ENCODE data around the gene DEPDC1B.
"Not testable (repeated sequence)": the region's sequence is repeated elsewhere in the genome, so short reads cannot be mapped to it uniquely, and the experiment has no call there.

DEPDC1B gene

GRCh38 chr5:60690326-60690725 is 9.6 kb downstream of the DEPDC1B start:
- no peak for DNase-seq

- no peak for DNase-seq
These were observed 11.0 kb downstream of the DEPDC1B start for GRCh38 chr5:60688980-60689379.

DNA sequence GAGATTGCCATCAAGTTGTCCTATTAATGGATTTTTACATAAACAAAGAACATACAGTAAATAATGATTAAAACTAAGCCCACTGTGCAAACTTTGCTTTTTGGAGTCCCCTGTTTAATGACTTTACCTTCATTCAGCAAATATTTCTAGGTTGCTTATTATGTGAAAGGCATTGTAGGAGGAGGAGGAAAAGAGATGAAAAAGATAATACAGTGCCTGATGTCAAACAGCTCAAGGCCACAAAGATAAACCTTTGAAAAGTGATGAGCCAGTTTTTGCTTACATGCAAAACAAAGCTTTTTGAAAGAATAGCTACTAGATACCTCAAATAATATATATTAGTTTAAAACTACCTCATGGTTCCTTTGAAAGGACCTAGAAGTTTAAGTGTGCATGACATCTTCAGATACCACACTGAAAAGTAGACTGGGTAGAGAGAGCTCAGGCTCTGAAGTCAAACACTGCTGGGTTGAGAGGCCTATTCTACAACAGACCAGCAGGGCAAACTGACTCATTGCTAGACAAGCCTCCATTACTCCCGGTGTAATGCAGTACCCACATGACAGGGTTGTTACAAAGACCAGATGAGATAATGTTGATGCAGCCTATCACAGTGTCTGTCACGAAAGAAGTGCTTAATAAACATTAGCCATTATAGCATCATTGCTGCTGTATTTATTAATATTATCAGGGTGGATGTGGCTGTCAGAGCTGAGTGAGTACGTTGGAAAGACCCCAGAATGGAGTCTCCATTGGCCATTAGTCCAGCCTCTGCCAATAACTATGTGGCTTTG is 11.8 kb downstream of the DEPDC1B start:
- no peak for DNase-seq

DNA sequence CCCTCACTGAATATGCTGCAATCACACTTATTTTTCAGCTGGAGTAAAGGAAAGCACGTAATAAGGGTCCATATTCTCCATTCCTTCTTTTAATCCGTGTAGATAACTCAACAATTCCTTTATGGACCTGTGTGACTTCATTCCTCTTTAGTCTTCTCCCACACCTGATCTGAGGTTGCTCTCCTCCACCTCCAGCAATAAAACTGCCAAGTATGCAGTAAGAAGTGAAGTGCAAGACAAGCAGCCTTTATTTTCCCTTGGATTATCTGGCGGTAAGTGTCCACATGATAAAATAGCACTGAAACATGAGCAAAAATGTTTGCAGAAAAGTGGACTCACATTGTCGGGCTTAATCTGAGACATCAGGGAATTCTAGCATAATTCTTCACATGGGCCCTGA is 13.8 kb downstream of the DEPDC1B start:
- DNase-seq: no peak

- no peak for DNase-seq
These were observed 14.3 kb downstream of the DEPDC1B start for GRCh38 chr5:60685700-60686099.

GRCh38 chr5:60685028-60685427 is 14.9 kb downstream of the DEPDC1B start:
- DNase-seq: no peak

- DNase-seq: not testable (repeated sequence)
These were observed 18.0 kb downstream of the DEPDC1B start for GRCh38 chr5:60682007-60682406.

GRCh38 chr5:60679816-60680215 is 20.1 kb downstream of the DEPDC1B start:
- no peak for DNase-seq

DNA sequence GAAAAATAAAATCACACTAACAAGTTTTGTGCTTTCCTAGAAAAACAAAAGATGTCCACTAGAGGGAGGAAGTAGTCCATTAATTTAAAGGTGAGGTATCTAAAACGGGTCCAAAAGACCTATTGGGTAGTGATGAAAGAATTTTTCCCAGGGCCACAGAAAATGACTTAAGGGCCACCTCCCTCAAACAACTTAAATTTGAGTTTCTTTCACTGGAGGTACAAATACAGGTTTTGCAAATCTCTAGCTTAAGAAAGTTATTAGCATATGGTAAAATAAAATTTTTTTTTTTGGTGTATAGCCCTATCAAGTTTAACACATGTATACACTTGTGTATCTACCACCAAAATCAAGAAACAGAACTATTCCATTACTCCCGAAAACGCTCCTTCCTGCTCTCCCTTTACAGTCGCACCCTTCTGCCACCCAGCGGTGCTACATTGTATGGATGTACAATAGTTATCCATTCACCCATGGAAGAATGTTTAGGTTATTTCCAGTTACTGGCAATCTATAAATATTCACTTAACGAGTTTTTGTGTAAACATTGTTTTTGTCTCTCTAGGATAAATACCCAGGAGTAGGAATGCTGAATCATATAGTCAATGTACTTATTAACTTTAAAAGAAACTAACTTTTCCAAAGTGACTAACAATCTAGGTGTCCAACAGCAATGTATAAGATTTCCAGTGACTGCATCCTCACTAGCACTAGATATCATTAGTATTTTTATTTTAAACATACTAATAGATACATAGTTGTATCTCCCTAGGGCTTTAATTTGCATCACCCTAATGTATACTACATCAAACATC is 21.9 kb downstream of the DEPDC1B start:
- DNase-seq: no peak

DNA sequence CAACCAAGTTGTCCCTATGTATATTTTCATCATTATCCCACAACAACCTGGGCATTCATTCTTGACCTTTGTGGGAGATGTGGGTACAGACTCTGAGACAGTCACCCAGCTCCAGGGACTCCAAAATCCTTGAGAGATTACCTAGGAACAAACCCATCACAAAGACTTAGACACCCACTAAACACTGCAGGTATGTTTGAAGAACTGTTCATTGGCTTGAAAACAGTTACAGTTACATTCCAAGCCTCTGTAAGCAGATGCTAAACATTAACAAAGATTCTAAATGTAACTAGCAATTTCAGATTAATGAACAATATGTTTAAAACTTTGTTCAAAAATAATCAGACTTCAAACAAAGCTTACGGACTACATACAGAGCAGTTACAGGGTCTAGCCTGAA is 24.7 kb downstream of the DEPDC1B start:
- DNase-seq: no peak

DNA sequence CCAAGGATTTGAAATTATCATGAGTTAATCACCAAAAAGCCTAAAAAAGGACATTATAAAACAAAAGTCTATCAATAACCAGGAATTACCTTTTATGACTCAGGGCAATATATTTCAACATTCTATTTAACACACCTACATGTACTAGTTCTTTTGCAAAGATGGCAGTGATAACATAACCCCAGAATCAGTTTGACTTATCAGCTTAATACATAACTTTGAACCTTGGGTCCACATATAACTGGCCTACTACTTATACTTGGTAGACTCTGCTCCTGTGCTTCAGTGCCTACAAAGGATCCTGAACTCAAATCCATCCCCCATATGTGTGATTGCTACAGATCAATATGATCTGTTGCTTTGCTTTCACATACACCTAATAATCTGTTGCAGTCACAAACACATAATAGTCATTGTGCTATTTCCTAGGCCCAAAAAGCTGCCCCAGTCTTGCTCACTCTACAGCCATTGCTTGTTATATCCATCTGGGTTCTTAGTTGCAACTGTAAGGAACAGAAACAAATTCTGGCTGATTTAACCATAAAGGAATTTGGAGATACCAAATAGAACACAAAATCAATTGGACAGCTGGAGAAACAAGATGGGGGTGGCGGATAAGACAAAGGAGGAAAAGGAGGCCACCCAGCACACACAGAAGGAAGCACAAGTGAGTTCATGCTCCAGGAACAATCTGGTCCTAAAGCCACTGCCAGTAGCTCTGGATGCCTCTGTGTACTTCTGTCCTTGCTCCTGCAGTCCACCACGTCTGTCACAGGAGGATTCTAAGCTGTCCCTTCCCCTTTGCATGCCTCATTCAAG is 25.5 kb downstream of the DEPDC1B start:
- no peak for DNase-seq

- no peak for DNase-seq
These were observed 26.6 kb downstream of the DEPDC1B start for GRCh38 chr5:60673334-60673733.

DNA sequence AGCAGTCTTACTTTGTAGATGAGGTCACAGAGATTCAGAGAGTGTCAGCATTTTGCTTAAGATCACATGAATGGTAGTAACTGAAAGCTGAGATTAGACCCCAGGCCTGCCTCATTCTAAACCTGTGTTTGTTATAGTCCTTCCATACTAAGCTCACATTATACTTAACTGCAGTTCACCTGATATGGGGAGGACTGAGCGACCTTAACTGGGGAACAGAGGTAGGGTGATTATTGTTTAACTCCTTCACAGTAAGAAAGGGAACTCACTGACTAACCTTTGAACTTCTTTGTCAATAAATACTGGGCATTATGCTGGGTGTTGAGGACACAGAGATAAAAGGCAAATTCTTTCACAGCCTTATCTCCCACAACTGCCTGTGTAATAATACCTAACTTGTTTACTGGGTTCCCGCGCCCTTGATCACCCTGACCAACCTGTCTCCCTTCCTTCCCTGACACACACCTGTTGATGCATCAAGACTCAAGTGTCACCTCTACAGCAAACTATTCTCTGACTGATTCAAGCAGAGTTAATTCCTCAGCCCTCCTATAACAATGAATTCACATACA is 27.2 kb downstream of the DEPDC1B start:
- no peak for DNase-seq

- DNase-seq: no peak
These were observed 27.9 kb downstream of the DEPDC1B start for GRCh38 chr5:60671899-60672692.

DNA sequence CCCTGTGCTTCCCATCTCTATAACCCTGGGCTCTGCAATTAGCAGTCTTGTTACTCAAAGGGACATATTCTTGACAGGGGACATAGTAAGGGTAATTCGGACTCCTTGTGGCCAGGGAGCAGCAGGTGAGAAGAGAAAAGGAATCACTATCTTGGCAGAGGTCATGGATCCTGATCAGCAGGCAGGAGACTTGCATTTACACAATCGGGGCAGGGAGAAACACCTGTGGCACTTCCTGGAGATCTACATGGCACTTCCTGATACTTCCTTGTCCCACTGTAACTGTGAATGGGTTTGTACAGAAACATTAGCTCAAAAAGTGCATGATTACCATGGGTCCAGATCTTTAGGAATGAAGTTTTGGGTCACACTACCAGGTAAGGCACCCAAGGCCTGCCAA is 29.2 kb downstream of the DEPDC1B start:
- no peak for DNase-seq

DNA sequence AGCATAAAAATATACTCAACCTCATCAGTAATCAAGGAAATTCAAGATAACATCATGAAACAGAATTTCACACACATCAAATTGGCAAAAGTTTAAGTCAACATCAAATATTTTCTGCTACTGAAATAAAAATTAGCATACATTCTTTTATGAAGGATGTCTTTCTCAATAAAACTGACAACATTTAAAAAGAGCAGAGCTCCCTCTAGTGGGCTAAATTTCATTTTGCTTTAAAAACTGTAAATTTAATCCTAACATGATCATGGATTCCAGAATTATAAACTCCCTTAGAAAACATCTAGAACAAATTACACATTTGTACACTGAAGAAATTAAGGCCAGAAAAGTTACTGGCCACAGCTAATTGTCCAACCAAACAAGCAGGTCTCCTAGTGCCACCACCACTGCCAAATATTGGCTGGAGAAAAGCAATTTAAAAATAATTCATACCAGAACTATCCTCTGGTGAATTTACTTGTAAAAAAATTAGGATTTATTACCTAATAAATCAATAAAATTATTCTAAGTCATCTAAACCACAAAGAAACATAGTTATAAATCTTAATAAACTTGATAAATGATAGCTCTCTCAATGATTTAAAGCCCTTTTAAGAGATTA is 31.2 kb downstream of the DEPDC1B start:
- DNase-seq: peak; percentile 9

- DNase-seq: no peak
These were observed 47.9 kb downstream of the DEPDC1B start for GRCh38 chr5:60651872-60652620.

GRCh38 chr5:60649288-60649917 is 50.6 kb downstream of the DEPDC1B start:
- no peak for DNase-seq

GRCh38 chr5:60648175-60648574 is 51.8 kb downstream of the DEPDC1B start:
- no peak for DNase-seq

GRCh38 chr5:60640901-60641300 is 59.1 kb downstream of the DEPDC1B start:
- no peak for DNase-seq
